HepG2 (cell line): ENCODE results near the gene PRPSAP1. TPM values are rescaled to one million over a fixed set of nuclear protein-coding genes. Genes with fewer than 3 reads are reported as not detected.

Experiments used
- ATAD3A ChIP-seq: sonication (generic); formaldehyde crosslinking; IDR thresholded peaks from 2 replicates; pipeline ENCODE4 v1.4.0; 2020; ENCODE audit warnings: missing genetic modification reagents
- CENPT ChIP-seq: sonication (generic); formaldehyde crosslinking; IDR thresholded peaks from 2 replicates; pipeline ENCODE4 v1.8.0; 2022; ENCODE audit warnings: low read depth, mild to moderate bottlenecking, moderate library complexity, missing genetic modification reagents
- CREB1 ChIP-seq, 2 experiments: fragments of 450-650 bp in 1 of 2; IDR thresholded peaks; 2 replicates each; pipeline ENCODE4 v1.6.1; 2016 to 2017; ENCODE audit warnings: control low read depth in 1 of 2, mild to moderate bottlenecking in 1 of 2, missing compliant biosample characterization in 1 of 2, missing genetic modification characterization in 1 of 2
- HOXA7 ChIP-seq: sonication (generic); formaldehyde crosslinking; IDR thresholded peaks from 2 replicates; pipeline ENCODE4 v1.8.1; 2022; ENCODE audit warnings: mild to moderate bottlenecking, missing genetic modification reagents, moderate library complexity
- MEIS2 ChIP-seq: sonication (generic); formaldehyde crosslinking; IDR thresholded peaks from 2 replicates; pipeline ENCODE4 v1.9.0; 2021; ENCODE audit warnings: mild to moderate bottlenecking, missing genetic modification reagents
- MIER2 ChIP-seq: IDR thresholded peaks from 2 replicates; pipeline ENCODE4 v1.6.1; 2016; ENCODE audit warnings: missing biosample characterization, missing genetic modification reagents
- PHF21A ChIP-seq: sonication (generic); formaldehyde crosslinking; IDR thresholded peaks from 2 replicates; pipeline ENCODE4 v1.5.0; 2020; ENCODE audit warnings: mild to moderate bottlenecking, missing genetic modification reagents
- PREB ChIP-seq: sonication (generic); formaldehyde crosslinking; IDR thresholded peaks from 2 replicates; pipeline ENCODE4 v1.4.0; 2020; ENCODE audit warnings: missing genetic modification reagents
- RCOR2 ChIP-seq: IDR thresholded peaks from 2 replicates; pipeline ENCODE4 v1.6.1; 2016; ENCODE audit warnings: missing biosample characterization, missing genetic modification reagents
- RXRB ChIP-seq: IDR thresholded peaks from 2 replicates; pipeline ENCODE4 v1.6.1; 2016; ENCODE audit warnings: borderline replicate concordance, missing genetic modification reagents, missing compliant biosample characterization
- TGIF2 ChIP-seq: IDR thresholded peaks from 2 replicates; pipeline ENCODE4 v1.6.1; 2016; ENCODE audit warnings: control low read depth, missing compliant biosample characterization
- ZBTB21 ChIP-seq: sonication (generic); formaldehyde crosslinking; IDR thresholded peaks from 2 replicates; pipeline ENCODE4 v1.4.0; 2020; ENCODE audit warnings: missing genetic modification reagents
- ZNF264 ChIP-seq: sonication (generic); formaldehyde crosslinking; IDR thresholded peaks from 2 replicates; pipeline ENCODE4 v1.4.0; 2020; ENCODE audit warnings: missing genetic modification reagents
- ZNF609 ChIP-seq: sonication (generic); formaldehyde crosslinking; IDR thresholded peaks from 2 replicates; pipeline ENCODE4 v1.4.0; 2020; ENCODE audit warnings: mild to moderate bottlenecking, missing genetic modification reagents, borderline replicate concordance
- ZNF704 ChIP-seq: sonication (generic); formaldehyde crosslinking; IDR thresholded peaks from 2 replicates; pipeline ENCODE4 v1.8.1; 2023; ENCODE audit warnings: mild to moderate bottlenecking, inconsistent platforms, moderate library complexity, missing genetic modification reagents, borderline replicate concordance
- ZNF768 ChIP-seq: sonication (generic); formaldehyde crosslinking; IDR thresholded peaks from 2 replicates; pipeline ENCODE4 v1.4.0; 2020; ENCODE audit warnings: missing genetic modification reagents
- ZSCAN22 ChIP-seq: sonication (generic); formaldehyde crosslinking; IDR thresholded peaks from 2 replicates; pipeline ENCODE4 v1.4.0; 2020; ENCODE audit warnings: mild to moderate bottlenecking, missing genetic modification reagents
- polyA plus RNA-seq, 8 experiments: library from polyadenylated mRNA; depleted of rRNA in 3 of 8; stranded (reverse) in 7 of 8; unstranded in 1 of 8; fragments of >200 nt; fragmentation: Illumina TruSeq in 4 of 8; extraction: Trizol in 4 of 8; gene quantifications; 2 replicates each; pipeline versions ENCODE4 v1.2.1 to v1.2.3, GENCODE V29; 2011 to 2016; ENCODE audit warnings: low read depth in 4 of 8, missing spikeins in 1 of 8, mixed read lengths in 1 of 8; ENCODE audit not compliant: insufficient read depth in 1 of 8
- total RNA-seq, 5 experiments: library from RNA; depleted of rRNA; stranded (reverse); fragments of >200 nt; fragmentation: Illumina TruSeq; extraction: Trizol; gene quantifications; 2 replicates each; pipeline ENCODE4 v1.2.3, GENCODE V29; 2016; ENCODE audit warnings: low read depth in 1 of 5

PRPSAP1 gene
- total and polyA plus RNA-seq, 2 of the 13 experiments (the other 11 are each of a cell fraction or from before 2014, with no cell fraction given): 91.1 to 314 TPM

GRCh38 chr17:76353599-76354316 is at the start of gene PRPSAP1 (continued):
- no peak for TF ChIP-seq CENPT
- TF ChIP-seq RCOR2 (CRISPR knock-in tag): peak; percentile 68; the same call in 1 of the 2 replicates
- TF ChIP-seq MIER2 (CRISPR knock-in tag): peak; percentile 57
- TF ChIP-seq PHF21A (CRISPR knock-in tag): peak; percentile 92
- peak; percentile 65; the same call in 1 of the 2 replicates for TF ChIP-seq CREB1 (IDR thresholded peaks at IDR 0.05)
- TF ChIP-seq CREB1 (CRISPR knock-in tag; IDR thresholded peaks at IDR 0.05): peak; percentile 78
- no peak for TF ChIP-seq HOXA7 (CRISPR knock-in tag)
- TF ChIP-seq MEIS2 (CRISPR knock-in tag): no peak; the same call in none of the 2 replicates
- TF ChIP-seq PREB (CRISPR knock-in tag): peak; percentile 82; the same call in 1 of the 2 replicates
- TF ChIP-seq ZNF609 (CRISPR knock-in tag): peak; percentile 81
- TF ChIP-seq ATAD3A (CRISPR knock-in tag): 0 out of 2 replicates have a peak, but pooled peaks have one; percentile 34
- peak; percentile 12 for TF ChIP-seq ZBTB21 (CRISPR knock-in tag)
- TF ChIP-seq ZSCAN22 (CRISPR knock-in tag): no peak; the same call in 1 of the 2 replicates
- peak; percentile 88 for TF ChIP-seq ZNF264
- TF ChIP-seq RXRB: peak; percentile 67
- TF ChIP-seq ZNF768: peak; percentile 55
- TF ChIP-seq TGIF2 (CRISPR knock-in tag): peak; percentile 81
- TF ChIP-seq ZNF704 (CRISPR knock-in tag): peak; percentile 66; the same call in 1 of the 2 replicates
